Upper lobe of left lung (tissue), 6 donors: ENCODE results near the gene RNU6-9. TPM values are rescaled to one million over a fixed set of nuclear protein-coding genes. Genes with fewer than 3 reads are reported as not detected.

ENCODE experiments used
- ATAC-seq, 2 donors: fragments of 200-7000 bp; cut with Tn5 transposase; one replicate each; pipeline ENCODE4 v1.9.1; 2022; ENCODE audit warnings: mild to moderate bottlenecking in 2 of 2, moderate library complexity in 2 of 2; ENCODE audit not compliant: low FRiP score in 2 of 2
- DNase-seq, 2 donors: peaks; one replicate each; pipeline ENCODE4 v3.0.0-alpha.2; 2019 to 2020
- H3K27ac ChIP-seq, 4 donors: fragments of 200-600 bp; sonication (generic); one replicate each; pipeline ENCODE4 v1.5.1; 2016 to 2019
- H3K27me3 ChIP-seq, 4 donors: fragments of 200-600 bp; sonication (generic); one replicate each; pipeline ENCODE4 v1.5.1; 2017 to 2019
- H3K36me3 ChIP-seq, 4 donors: fragments of 200-600 bp; sonication (generic); one replicate each; pipeline ENCODE4 v1.5.1; 2016 to 2019
- H3K4me1 ChIP-seq, 4 donors: fragments of 200-600 bp; sonication (generic); one replicate each; pipeline ENCODE4 v1.5.1; 2018 to 2019
- H3K4me3 ChIP-seq, 4 donors: fragments of 200-600 bp; sonication (generic); one replicate each; pipeline ENCODE4 v1.5.1; 2017 to 2019; ENCODE audit warnings: mild to moderate bottlenecking in 2 of 4, moderate library complexity in 1 of 4
- H3K9me3 ChIP-seq, 4 donors: fragments of 200-600 bp; sonication (generic); one replicate each; pipeline ENCODE4 v1.5.1; 2018 to 2019
- CTCF ChIP-seq, 6 experiments: fragments of 450-650 bp in 4 of 6; fragments of 200-600 bp in 2 of 6; sonication (generic) in 2 of 6; IDR thresholded peaks; one replicate each; pipeline ENCODE4 v1.5.1; 2016 to 2019; ENCODE audit warnings: antibody characterized with exemption in 6 of 6
- EP300 ChIP-seq, 4 donors: sonication (generic); formaldehyde crosslinking; IDR thresholded peaks; one replicate each; pipeline ENCODE4 v1.5.1; 2017; ENCODE audit warnings: antibody characterized with exemption in 4 of 4, control low read depth in 2 of 4
- POLR2A ChIP-seq, 4 donors: fragments of 450-650 bp; IDR thresholded peaks; one replicate each; pipeline ENCODE4 v1.5.1; 2016 to 2017; ENCODE audit warnings: antibody characterized with exemption in 4 of 4, mild to moderate bottlenecking in 2 of 4
- POLR2AphosphoS5 ChIP-seq, 2 donors: sonication (generic); formaldehyde crosslinking; IDR thresholded peaks; one replicate each; pipeline ENCODE4 v1.5.1; 2017; ENCODE audit warnings: antibody characterized with exemption in 2 of 2
- WGBS, 2 donors: methylation state at CpG; one replicate each; pipeline ENCODE4 v1.1.5; 2017 to 2018; 5-methylcytosine and 5-hydroxymethylcytosine counted together
- total RNA-seq, 6 donors: library from RNA; depleted of rRNA in 4 of 6; stranded (reverse); fragments of >200 nt in 4 of 6; gene quantifications; one replicate each; pipeline versions ENCODE4 v1.1.0 to v1.2.1, GENCODE V29; 2016 to 2021
- donor health status: DM: no; HTN: no; CAD: no; lungs with moderate emphysema.
- donor health status: DM: no; HTN: yes; CAD: no; lungs with severe emphysema.

The RNU6-9 gene
- total RNA-seq, 6 donors from 2014 or later: not detected

GRCh38 chr19:912181-913079 lies 19.1 kb downstream of the RNU6-9 start:
- peak overlapping the region; percentile 86 to 100 (median 96) for H3K27ac ChIP-seq
- H3K9me3 ChIP-seq: no peaks in the 10 kb centered on the region
- ATAC-seq: no peak
- H3K36me3 ChIP-seq: no peaks in the 10 kb centered on the region
- peaks cover 1 to 11% (median 8%) of the 10 kb centered on the region in 4 donors for H3K27me3 ChIP-seq
- peaks cover 21 to 36% (median 34%) of the 10 kb centered on the region in 4 donors for H3K4me1 ChIP-seq
- 1 to 2% methylated on average over 19 to 20 of the region's 69 CpGs for WGBS, 2 donors
- TF ChIP-seq POLR2AphosphoS5 (IDR thresholded peaks at IDR 0.05) (no peak), EP300 (IDR thresholded peaks at IDR 0.05) (no peak), POLR2A (IDR thresholded peaks at IDR 0.05) (no peak), CTCF (IDR thresholded peaks at IDR 0.05) (no peak)
- H3K4me3 ChIP-seq: peak overlapping the region; percentile 79 to 97 (median 84)
- peak in 1 of 2 donors; percentile 86 for DNase-seq

- H3K4me3 ChIP-seq: peak within 1 kb of the TSS; percentile 79 to 97 (median 84)
- no peaks in the 10 kb centered on the region for H3K9me3 ChIP-seq
- peaks cover 1 to 19% (median 16%) of the 10 kb centered on the region in 4 donors for H3K27me3 ChIP-seq
- TF ChIP-seq POLR2AphosphoS5 (IDR thresholded peaks at IDR 0.05): peak; percentile 81 to 83
- TF ChIP-seq POLR2A (IDR thresholded peaks at IDR 0.05): peak in 3 of 4 donors; percentile 12 to 69 (median 35)
- TF ChIP-seq EP300 (IDR thresholded peaks at IDR 0.05): no peak
- TF ChIP-seq CTCF (IDR thresholded peaks at IDR 0.05): peak in 1 of 6 experiments; percentile 7
- no peaks in the 10 kb centered on the region for H3K36me3 ChIP-seq
- WGBS, 2 donors: 0 to 1% methylated on average over 22 to 29 of the region's 76 CpGs
- peaks cover 29 to 44% (median 41%) of the 10 kb centered on the region in 4 donors for H3K4me1 ChIP-seq
- H3K27ac ChIP-seq: peak within 1 kb of the TSS; percentile 94 to 100 (median 96)
- ATAC-seq (peak; percentile 52 to 92), DNase-seq (peak; percentile 84 to 98)
These were observed 19.9 kb downstream of the RNU6-9 start, which contains the start of gene R3HDM4 for GRCh38 chr19:913080-913748. Gene R3HDM4 (minus strand): TSS chr19:913219. CDS start chr19:913157, 62 bp downstream.

- 21 to 73% methylated on average over 6 to 30 of the region's 35 CpGs for WGBS, 2 donors
- DNase-seq (no peak), ATAC-seq (no peak)
- Histone ChIP-seq H3K4me1 (peaks cover 39 to 54% (median 42%) of the 10 kb centered on the region in 4 donors), H3K9me3 (no peaks in the 10 kb centered on the region), H3K27ac (no peak overlapping the region), H3K4me3 (peak overlapping the region in 3 of 4 donors; percentile 22 to 43 (median 36)), H3K36me3 (no peaks in the 10 kb centered on the region), H3K27me3 (peaks cover 3 to 45% (median 36%) of the 10 kb centered on the region in 4 donors)
- TF ChIP-seq POLR2A (IDR thresholded peaks at IDR 0.05): no peak
- TF ChIP-seq POLR2AphosphoS5 (IDR thresholded peaks at IDR 0.05): no peak
- TF ChIP-seq CTCF (IDR thresholded peaks at IDR 0.05): no peak
- no peak for TF ChIP-seq EP300 (IDR thresholded peaks at IDR 0.05)
These were observed 23.5 kb downstream of the RNU6-9 start for GRCh38 chr19:916645-917322.

- Histone ChIP-seq H3K9me3 (no peaks in the 10 kb centered on the region), H3K4me1 (peaks cover 39 to 56% (median 42%) of the 10 kb centered on the region in 4 donors), H3K4me3 (peak within 1 kb of the TSS in 3 of 4 donors; percentile 22 to 43 (median 36)), H3K36me3 (no peaks in the 10 kb centered on the region), H3K27me3 (peaks cover 3 to 45% (median 36%) of the 10 kb centered on the region in 4 donors), H3K27ac (no peak within 1 kb of the TSS)
- TF ChIP-seq POLR2AphosphoS5 (IDR thresholded peaks at IDR 0.05) (no peak), CTCF (IDR thresholded peaks at IDR 0.05) (peak; percentile 19 to 74 (median 44))
- WGBS, 2 donors: 0 to 1% methylated on average over 2 to 33 of the region's 87 CpGs
- ATAC-seq (peak in 1 of 2 donors; percentile 2), DNase-seq (peak; percentile 62 to 90)
These were observed 24.3 kb downstream of the RNU6-9 start, which contains the start of gene KISS1R for GRCh38 chr19:917323-918151. Gene KISS1R (plus strand): TSS chr19:917333. CDS start chr19:917503, 170 bp downstream.
